Sigmoid colon (tissue), 4 donors: Measurements from ENCODE around the gene RBM26.

Experiments
- POLR2A ChIP-seq, 2 donors: fragments of 450-650 bp; IDR thresholded peaks; one replicate each; pipeline ENCODE4 v1.6.1; 2016; ENCODE audit warnings: antibody characterized with exemption in 2 of 2, mild to moderate bottlenecking in 2 of 2, moderate library complexity in 2 of 2
- POLR2AphosphoS5 ChIP-seq, 4 donors: sonication (generic); formaldehyde crosslinking; IDR thresholded peaks; one replicate each; pipeline ENCODE4 v1.6.1; 2017; ENCODE audit warnings: antibody characterized with exemption in 4 of 4
- TF ChIP-seq, protein P1 (sequence below), 4 experiments: fragments of 450-650 bp in 3 of 4; fragments of 200-600 bp in 1 of 4; IDR thresholded peaks; one replicate each; pipeline ENCODE4 v1.5.1; 2016 to 2019; ENCODE audit warnings: antibody characterized with exemption in 4 of 4, mild to moderate bottlenecking in 3 of 4, moderate library complexity in 2 of 4

GRCh38 chr13:79409828-79410227 is 3.8 kb upstream of the RBM26 start:
- TF ChIP-seq POLR2AphosphoS5 (IDR thresholded peaks at IDR 0.05) (no peak), POLR2A (IDR thresholded peaks at IDR 0.05) (no peak)
- TF ChIP-seq, protein P1, sequence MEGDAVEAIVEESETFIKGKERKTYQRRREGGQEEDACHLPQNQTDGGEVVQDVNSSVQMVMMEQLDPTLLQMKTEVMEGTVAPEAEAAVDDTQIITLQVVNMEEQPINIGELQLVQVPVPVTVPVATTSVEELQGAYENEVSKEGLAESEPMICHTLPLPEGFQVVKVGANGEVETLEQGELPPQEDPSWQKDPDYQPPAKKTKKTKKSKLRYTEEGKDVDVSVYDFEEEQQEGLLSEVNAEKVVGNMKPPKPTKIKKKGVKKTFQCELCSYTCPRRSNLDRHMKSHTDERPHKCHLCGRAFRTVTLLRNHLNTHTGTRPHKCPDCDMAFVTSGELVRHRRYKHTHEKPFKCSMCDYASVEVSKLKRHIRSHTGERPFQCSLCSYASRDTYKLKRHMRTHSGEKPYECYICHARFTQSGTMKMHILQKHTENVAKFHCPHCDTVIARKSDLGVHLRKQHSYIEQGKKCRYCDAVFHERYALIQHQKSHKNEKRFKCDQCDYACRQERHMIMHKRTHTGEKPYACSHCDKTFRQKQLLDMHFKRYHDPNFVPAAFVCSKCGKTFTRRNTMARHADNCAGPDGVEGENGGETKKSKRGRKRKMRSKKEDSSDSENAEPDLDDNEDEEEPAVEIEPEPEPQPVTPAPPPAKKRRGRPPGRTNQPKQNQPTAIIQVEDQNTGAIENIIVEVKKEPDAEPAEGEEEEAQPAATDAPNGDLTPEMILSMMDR (IDR thresholded peaks at IDR 0.05) = no peak
